K562 (cell line): ENCODE data around the gene ACADSB. TPM values are rescaled to one million over a fixed set of nuclear protein-coding genes. Genes with fewer than 3 reads are reported as not detected.

Source experiments
- ATAC-seq: fragments of 200-7000 bp; cut with Tn5 transposase; 3 replicates; pipeline ENCODE4 v1.9.1; 2020; ENCODE audit warnings: moderate library complexity
- BruUV-seq: library from RNA; stranded (reverse); fragments of 400-500 nt; replicated peaks from 2 replicates; lab custom pipeline; 2021; lab: Mats Ljungman, UMichigan
- CTCF ChIA-PET: fragments of 300-600 bp; formaldehyde crosslinking; extraction: SDS; loops from one replicate; lab custom pipeline; 2021; ENCODE audit warnings: low intra/inter-chr PET ratio; lab: Yijun Ruan, JAX
- POLR2A ChIA-PET: fragments of 300-600, 350-650 bp; sonication (Branson Sonifier 250); formaldehyde crosslinking; extraction: SDS; loops from one replicate; lab custom pipeline; 2021; ENCODE audit warnings: antibody characterized with exemption, inconsistent platforms; lab: Yijun Ruan, JAX
- DNase-seq, 4 experiments: peaks; one replicate each; pipeline versions ENCODE4 v3.0.0 to v3.0.0-alpha.2; 2011 to 2018; ENCODE audit warnings: low spot score in 3 of 4, mixed read lengths in 3 of 4; ENCODE audit errors: extremely low read depth in 1 of 4
- FAIRE-seq: peaks from 2 replicates; lab custom pipeline; 2011; peaks lifted over from hg19 to GRCh38; lab: Jason Lieb, UNC
- H2AFZ ChIP-seq: 2 replicates; pipeline ENCODE4 v1.6.0; 2011; ENCODE audit warnings: low read depth, low read length, control low read depth, inconsistent platforms
- H3K27ac ChIP-seq: fragments of 200-600 bp; 3 replicates; pipeline ENCODE4 v1.8.0; 2011; ENCODE audit warnings: low read depth, mild to moderate bottlenecking, control low read depth, inconsistent platforms, low read length, moderate library complexity, mixed read lengths; ENCODE audit errors: extremely low read depth
- H3K27me3 ChIP-seq, 2 experiments: fragments of 300-600 bp in 1 of 2; 2 replicates in 1 of 2; 3 replicates in 1 of 2; pipeline versions ENCODE4 v1.6.0 to v1.8.0; 2011; ENCODE audit warnings: inconsistent platforms in 2 of 2, low read length in 2 of 2, mild to moderate bottlenecking in 1 of 2, mixed read lengths in 1 of 2, moderate library complexity in 1 of 2; ENCODE audit not compliant: control insufficient read depth in 2 of 2, insufficient read depth in 2 of 2
- H3K36me3 ChIP-seq: fragments of 300-600 bp; 3 replicates; pipeline ENCODE4 v1.8.0; 2011; ENCODE audit warnings: mild to moderate bottlenecking, low read length, inconsistent platforms; ENCODE audit not compliant: control insufficient read depth, insufficient read depth
- H3K4me1 ChIP-seq, 2 experiments: fragments of 200-600 bp in 1 of 2; replicated peaks in 1 of 2; 2 replicates in 1 of 2; 3 replicates in 1 of 2; pipeline versions ENCODE4 v1.5.1 to v1.8.0; 2011; ENCODE audit warnings: inconsistent platforms in 2 of 2, low read length in 2 of 2, mild to moderate bottlenecking in 1 of 2, mixed read lengths in 1 of 2, moderate library complexity in 1 of 2; ENCODE audit not compliant: control insufficient read depth in 2 of 2, insufficient read depth in 2 of 2
- H3K4me2 ChIP-seq: 2 replicates; pipeline ENCODE4 v1.6.1; 2011; ENCODE audit warnings: low read length, control low read depth, inconsistent platforms, mixed read lengths; ENCODE audit not compliant: insufficient read depth
- H3K4me3 ChIP-seq: fragments of 200-600 bp; sonication (generic), shearing (Covaris generic); 2 replicates; pipeline ENCODE4 v1.5.1; 2016; ENCODE audit warnings: control low read depth, inconsistent platforms
- H3K79me2 ChIP-seq: fragments of 200-600 bp; 3 replicates; pipeline ENCODE4 v1.8.0; 2011; ENCODE audit warnings: low read length, inconsistent platforms; ENCODE audit not compliant: control insufficient read depth, insufficient read depth
- H3K9ac ChIP-seq, 2 experiments: 2 replicates each; pipeline versions ENCODE4 v1.6.0 to v1.6.1; 2011; ENCODE audit warnings: low read depth in 2 of 2, low read length in 2 of 2, control low read depth in 1 of 2, inconsistent platforms in 1 of 2, mild to moderate bottlenecking in 1 of 2, mixed read lengths in 1 of 2; ENCODE audit not compliant: insufficient read depth in 1 of 2
- H3K9me1 ChIP-seq: one replicate; pipeline ENCODE4 v1.6.0; 2011; ENCODE audit warnings: inconsistent platforms, mild to moderate bottlenecking, low read length, moderate library complexity; ENCODE audit not compliant: control insufficient read depth, insufficient read depth
- H3K9me3 ChIP-seq: replicated peaks from 2 replicates; pipeline ENCODE4 v1.5.1; 2011; ENCODE audit warnings: low read depth, low read length, inconsistent platforms; ENCODE audit not compliant: control insufficient read depth, insufficient read depth
- H4K20me1 ChIP-seq: replicated peaks from 2 replicates; pipeline ENCODE4 v1.6.1; 2011; ENCODE audit warnings: low read length, inconsistent platforms, mixed read lengths; ENCODE audit not compliant: control insufficient read depth, insufficient read depth
- CBFA2T3 ChIP-seq: fragments of 450-650 bp; IDR thresholded peaks from 2 replicates; pipeline ENCODE4 v1.6.1; 2017
- CREBBP ChIP-seq: IDR thresholded peaks from one replicate; pipeline ENCODE4 v1.6.1; 2012; ENCODE audit warnings: low read depth, mild to moderate bottlenecking, control low read depth, inconsistent platforms, low read length
- CTBP1 ChIP-seq: fragments of 450-650 bp; IDR thresholded peaks from 2 replicates; pipeline ENCODE4 v1.6.1; 2016; ENCODE audit warnings: borderline replicate concordance
- KDM4B ChIP-seq, 2 experiments: fragments of 450-650 bp in 1 of 2; sonication (generic) in 1 of 2; IDR thresholded peaks; 2 replicates each; pipeline ENCODE4 v1.6.1; 2016 to 2017; ENCODE audit warnings: borderline replicate concordance in 2 of 2, antibody characterized with exemption in 1 of 2, low read depth in 1 of 2, mild to moderate bottlenecking in 1 of 2
- NCOA6 ChIP-seq: fragments of 450-650 bp; IDR thresholded peaks from 2 replicates; pipeline ENCODE4 v1.6.1; 2017; ENCODE audit warnings: mild to moderate bottlenecking
- PYGO2 ChIP-seq: fragments of 450-650 bp; IDR thresholded peaks from 2 replicates; pipeline ENCODE4 v1.6.1; 2016; ENCODE audit warnings: mild to moderate bottlenecking, missing genetic modification characterization, moderate library complexity, missing compliant biosample characterization
- ZNF76 ChIP-seq: fragments of 250-450 bp; sonication (Bioruptor Pico); IDR thresholded peaks from 2 replicates; pipeline ENCODE4 v1.4.0; 2020; ENCODE audit warnings: mild to moderate bottlenecking, moderate library complexity, borderline replicate concordance
- WGBS: fragments of 100-300 bp; shearing (Covaris generic); methylation state at CpG from one replicate; pipeline ENCODE4 v1.1.6; 2016; ENCODE audit warnings: low coverage, mixed read lengths; ENCODE audit not compliant: insufficient coverage; ENCODE audit errors: missing lambda C conversion rate; 5-methylcytosine and 5-hydroxymethylcytosine counted together
- in situ Hi-C: fragments of 300-500 bp; cut with MboI; formaldehyde crosslinking; loops from 4 replicates; pipeline ENCODE4 v1.15.0; 2018; ENCODE audit warnings: inconsistent platforms, mixed read lengths
- intact Hi-C: fragments of 100-400 bp; cut with micrococcal nuclease; formaldehyde crosslinking; loops from 2 replicates; pipeline ENCODE4 v1.14.2; 2022
- polyA plus RNA-seq, 8 experiments: library from polyadenylated mRNA; depleted of rRNA in 4 of 8; stranded (reverse) in 5 of 8; unstranded in 3 of 8; fragments of >200 nt; fragmentation: Nextera tagmentation in 2 of 8; fragmentation: Illumina TruSeq in 1 of 8; extraction: Ambion mirVana in 2 of 8; extraction: Trizol in 1 of 8; gene quantifications; 2 replicates each; pipeline versions ENCODE4 v1.2.1 to v1.2.3, GENCODE V29; 2011 to 2014; ENCODE audit warnings: inconsistent platforms in 1 of 8, missing spikeins in 1 of 8
- total RNA-seq, 7 experiments: library from RNA; depleted of rRNA in 6 of 7; stranded (reverse); fragments of >200 nt in 6 of 7; fragmentation: Illumina TruSeq in 2 of 7; extraction: Trizol in 2 of 7; gene quantifications; 2 replicates each; pipeline versions ENCODE4 v1.2.1 to v1.2.3, GENCODE V29; 2011 to 2021; ENCODE audit warnings: low replicate concordance in 1 of 7
- TF ChIP-seq, protein P1 (sequence below): sonication (generic); formaldehyde crosslinking; IDR thresholded peaks from 2 replicates; pipeline ENCODE4 v1.8.0; 2022; ENCODE audit warnings: mild to moderate bottlenecking, low read depth, missing genetic modification reagents
- TF ChIP-seq, protein P2 (sequence below): fragments of 250-450 bp; sonication (Bioruptor Pico); IDR thresholded peaks from 2 replicates; pipeline ENCODE4 v1.4.0; 2020; ENCODE audit warnings: mild to moderate bottlenecking, moderate library complexity
- TF ChIP-seq, protein P3 (sequence below): sonication (generic); formaldehyde crosslinking; IDR thresholded peaks from 2 replicates; pipeline ENCODE4 v1.8.0; 2023; ENCODE audit warnings: mild to moderate bottlenecking, missing genetic modification reagents
- TF ChIP-seq, protein P4 (sequence below): fragments of 450-650 bp; formaldehyde crosslinking; IDR thresholded peaks from 2 replicates; pipeline ENCODE4 v1.4.0; 2020; ENCODE audit warnings: mild to moderate bottlenecking

Gene ACADSB
- total and polyA plus RNA-seq, 9 of the 15 experiments (the other 6 are each of a cell fraction or from before 2014, with no cell fraction given), result 2.9 to 9.1 (median 5.8) TPM

- CTCF ChIA-PET, result no interaction called here
- no peak for ATAC-seq
- POLR2A ChIA-PET, result no interaction called here
- BruUV-seq, result no TSS peak
- no peaks in the 10 kb centered on the region for H3K27me3 ChIP-seq
- H3K4me3 ChIP-seq, result no peak overlapping the region
- no peak overlapping the region for H3K27ac ChIP-seq
- H2AFZ ChIP-seq, result no peak overlapping the region
- intact Hi-C loops, result no loop called here
- no peak for FAIRE-seq
- WGBS, result 100% methylated on average over 2 of the region's 4 CpGs
- peaks cover 22% of the 10 kb centered on the region for H3K79me2 ChIP-seq
- TF ChIP-seq KDM4B (IDR thresholded peaks at IDR 0.05; ENCODE audit: borderline replicate concordance in 2 of 2, low read depth in 1 of 2), result no peak
- TF ChIP-seq PYGO2, result no peak
- no peak for TF ChIP-seq CREBBP
- no peak for TF ChIP-seq ZNF76 (CRISPR knock-in tag)
- TF ChIP-seq, protein P1, sequence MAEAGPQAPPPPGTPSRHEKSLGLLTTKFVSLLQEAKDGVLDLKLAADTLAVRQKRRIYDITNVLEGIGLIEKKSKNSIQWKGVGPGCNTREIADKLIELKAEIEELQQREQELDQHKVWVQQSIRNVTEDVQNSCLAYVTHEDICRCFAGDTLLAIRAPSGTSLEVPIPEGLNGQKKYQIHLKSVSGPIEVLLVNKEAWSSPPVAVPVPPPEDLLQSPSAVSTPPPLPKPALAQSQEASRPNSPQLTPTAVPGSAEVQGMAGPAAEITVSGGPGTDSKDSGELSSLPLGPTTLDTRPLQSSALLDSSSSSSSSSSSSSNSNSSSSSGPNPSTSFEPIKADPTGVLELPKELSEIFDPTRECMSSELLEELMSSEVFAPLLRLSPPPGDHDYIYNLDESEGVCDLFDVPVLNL (CRISPR knock-in tag), result no peak
- TF ChIP-seq CBFA2T3, result no peak
- TF ChIP-seq NCOA6, result no peak
- no peak for TF ChIP-seq CTBP1
- TF ChIP-seq, protein P2, sequence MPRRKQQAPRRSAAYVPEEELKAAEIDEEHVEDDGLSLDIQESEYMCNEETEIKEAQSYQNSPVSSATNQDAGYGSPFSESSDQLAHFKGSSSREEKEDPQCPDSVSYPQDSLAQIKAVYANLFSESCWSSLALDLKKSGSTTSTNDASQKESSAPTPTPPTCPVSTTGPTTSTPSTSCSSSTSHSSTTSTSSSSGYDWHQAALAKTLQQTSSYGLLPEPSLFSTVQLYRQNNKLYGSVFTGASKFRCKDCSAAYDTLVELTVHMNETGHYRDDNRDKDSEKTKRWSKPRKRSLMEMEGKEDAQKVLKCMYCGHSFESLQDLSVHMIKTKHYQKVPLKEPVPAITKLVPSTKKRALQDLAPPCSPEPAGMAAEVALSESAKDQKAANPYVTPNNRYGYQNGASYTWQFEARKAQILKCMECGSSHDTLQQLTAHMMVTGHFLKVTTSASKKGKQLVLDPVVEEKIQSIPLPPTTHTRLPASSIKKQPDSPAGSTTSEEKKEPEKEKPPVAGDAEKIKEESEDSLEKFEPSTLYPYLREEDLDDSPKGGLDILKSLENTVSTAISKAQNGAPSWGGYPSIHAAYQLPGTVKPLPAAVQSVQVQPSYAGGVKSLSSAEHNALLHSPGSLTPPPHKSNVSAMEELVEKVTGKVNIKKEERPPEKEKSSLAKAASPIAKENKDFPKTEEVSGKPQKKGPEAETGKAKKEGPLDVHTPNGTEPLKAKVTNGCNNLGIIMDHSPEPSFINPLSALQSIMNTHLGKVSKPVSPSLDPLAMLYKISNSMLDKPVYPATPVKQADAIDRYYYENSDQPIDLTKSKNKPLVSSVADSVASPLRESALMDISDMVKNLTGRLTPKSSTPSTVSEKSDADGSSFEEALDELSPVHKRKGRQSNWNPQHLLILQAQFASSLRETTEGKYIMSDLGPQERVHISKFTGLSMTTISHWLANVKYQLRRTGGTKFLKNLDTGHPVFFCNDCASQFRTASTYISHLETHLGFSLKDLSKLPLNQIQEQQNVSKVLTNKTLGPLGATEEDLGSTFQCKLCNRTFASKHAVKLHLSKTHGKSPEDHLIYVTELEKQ (CRISPR knock-in tag), result no peak
- TF ChIP-seq, protein P3, sequence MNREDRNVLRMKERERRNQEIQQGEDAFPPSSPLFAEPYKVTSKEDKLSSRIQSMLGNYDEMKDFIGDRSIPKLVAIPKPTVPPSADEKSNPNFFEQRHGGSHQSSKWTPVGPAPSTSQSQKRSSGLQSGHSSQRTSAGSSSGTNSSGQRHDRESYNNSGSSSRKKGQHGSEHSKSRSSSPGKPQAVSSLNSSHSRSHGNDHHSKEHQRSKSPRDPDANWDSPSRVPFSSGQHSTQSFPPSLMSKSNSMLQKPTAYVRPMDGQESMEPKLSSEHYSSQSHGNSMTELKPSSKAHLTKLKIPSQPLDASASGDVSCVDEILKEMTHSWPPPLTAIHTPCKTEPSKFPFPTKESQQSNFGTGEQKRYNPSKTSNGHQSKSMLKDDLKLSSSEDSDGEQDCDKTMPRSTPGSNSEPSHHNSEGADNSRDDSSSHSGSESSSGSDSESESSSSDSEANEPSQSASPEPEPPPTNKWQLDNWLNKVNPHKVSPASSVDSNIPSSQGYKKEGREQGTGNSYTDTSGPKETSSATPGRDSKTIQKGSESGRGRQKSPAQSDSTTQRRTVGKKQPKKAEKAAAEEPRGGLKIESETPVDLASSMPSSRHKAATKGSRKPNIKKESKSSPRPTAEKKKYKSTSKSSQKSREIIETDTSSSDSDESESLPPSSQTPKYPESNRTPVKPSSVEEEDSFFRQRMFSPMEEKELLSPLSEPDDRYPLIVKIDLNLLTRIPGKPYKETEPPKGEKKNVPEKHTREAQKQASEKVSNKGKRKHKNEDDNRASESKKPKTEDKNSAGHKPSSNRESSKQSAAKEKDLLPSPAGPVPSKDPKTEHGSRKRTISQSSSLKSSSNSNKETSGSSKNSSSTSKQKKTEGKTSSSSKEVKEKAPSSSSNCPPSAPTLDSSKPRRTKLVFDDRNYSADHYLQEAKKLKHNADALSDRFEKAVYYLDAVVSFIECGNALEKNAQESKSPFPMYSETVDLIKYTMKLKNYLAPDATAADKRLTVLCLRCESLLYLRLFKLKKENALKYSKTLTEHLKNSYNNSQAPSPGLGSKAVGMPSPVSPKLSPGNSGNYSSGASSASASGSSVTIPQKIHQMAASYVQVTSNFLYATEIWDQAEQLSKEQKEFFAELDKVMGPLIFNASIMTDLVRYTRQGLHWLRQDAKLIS (CRISPR knock-in tag), result no peak
- TF ChIP-seq, protein P4, sequence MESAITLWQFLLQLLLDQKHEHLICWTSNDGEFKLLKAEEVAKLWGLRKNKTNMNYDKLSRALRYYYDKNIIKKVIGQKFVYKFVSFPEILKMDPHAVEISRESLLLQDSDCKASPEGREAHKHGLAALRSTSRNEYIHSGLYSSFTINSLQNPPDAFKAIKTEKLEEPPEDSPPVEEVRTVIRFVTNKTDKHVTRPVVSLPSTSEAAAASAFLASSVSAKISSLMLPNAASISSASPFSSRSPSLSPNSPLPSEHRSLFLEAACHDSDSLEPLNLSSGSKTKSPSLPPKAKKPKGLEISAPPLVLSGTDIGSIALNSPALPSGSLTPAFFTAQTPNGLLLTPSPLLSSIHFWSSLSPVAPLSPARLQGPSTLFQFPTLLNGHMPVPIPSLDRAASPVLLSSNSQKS (CRISPR knock-in tag), result no peak
- no peaks in the 10 kb centered on the region for H3K9me1 ChIP-seq
- no peak for DNase-seq
- no peak overlapping the region for H3K4me2 ChIP-seq
- H4K20me1 ChIP-seq, result no peaks in the 10 kb centered on the region
- H3K4me1 ChIP-seq, result no peaks in the 10 kb centered on the region; a peak in 1 of 5 replicates
- in situ Hi-C loops, result no loop called here
- H3K9ac ChIP-seq, result no peak overlapping the region
- no peaks in the 10 kb centered on the region for H3K9me3 ChIP-seq
- peaks cover 66% of the 10 kb centered on the region for H3K36me3 ChIP-seq
Observed at GRCh38 chr10:122995936-122996335, 12.9 kb upstream of the ACADSB start.
